ENCODE measurements around the gene SPRR1A. TPM values are rescaled to one million over a fixed set of nuclear protein-coding genes. Genes with fewer than 3 reads are reported as not detected.

The SPRR1A gene, protein sequence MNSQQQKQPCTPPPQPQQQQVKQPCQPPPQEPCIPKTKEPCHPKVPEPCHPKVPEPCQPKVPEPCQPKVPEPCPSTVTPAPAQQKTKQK
- total RNA-seq (2016; rRNA removed; fragmentation: Illumina TruSeq; extraction: Trizol) (not detected in 2 replicates), polyA plus RNA-seq (2011; rRNA removed) (not detected in 2 replicates), polyA minus RNA-seq (2011; rRNA and poly(A)+ RNA removed; ENCODE audit: low replicate concordance) (not detected in 2 replicates), Bru-seq, nascent RNA (not detected), BruChase-seq, experiment 1, labeled RNA remaining after a 6-hour chase (not detected), BruChase-seq, experiment 2, labeled RNA remaining after a 2-hour chase (not detected)
- total RNA-seq (2016; cell fraction: cytosol; rRNA removed; fragmentation: Illumina TruSeq; extraction: Trizol; ENCODE audit: low read depth), result not detected in 2 replicates
- not detected in 2 replicates for total RNA-seq (2016; cell fraction: insoluble cytoplasmic fraction; rRNA removed; fragmentation: Illumina TruSeq; extraction: Trizol)
- total RNA-seq (2016; cell fraction: membrane; rRNA removed; fragmentation: Illumina TruSeq; extraction: Trizol), result not detected in 2 replicates
- total RNA-seq (2016; cell fraction: nucleus; rRNA removed; fragmentation: Illumina TruSeq; extraction: Trizol), result not detected in 2 replicates
- polyA plus RNA-seq (2011; cell fraction: cytosol; rRNA removed), result not detected in 2 replicates
- not detected in 2 replicates for polyA plus RNA-seq (2011; cell fraction: nucleus; rRNA removed)
- not detected in 2 replicates for polyA plus RNA-seq (2012)
- polyA plus RNA-seq (2016; cell fraction: cytosol; fragmentation: Illumina TruSeq; extraction: Trizol; ENCODE audit: low read depth), result not detected in 2 replicates
- polyA plus RNA-seq (2016; cell fraction: insoluble cytoplasmic fraction; fragmentation: Illumina TruSeq; extraction: Trizol; ENCODE audit: low read depth), result not detected in 2 replicates
- polyA plus RNA-seq (2016; cell fraction: membrane; fragmentation: Illumina TruSeq; extraction: Trizol; ENCODE audit: low read depth), result not detected in 2 replicates
- polyA plus RNA-seq (2016; cell fraction: nucleus; fragmentation: Illumina TruSeq; extraction: Trizol; ENCODE audit: insufficient read depth, low read depth), result not detected in 2 replicates
- not detected in 2 replicates for polyA minus RNA-seq (2011; cell fraction: cytosol; rRNA and poly(A)+ RNA removed)
- not detected in 2 replicates for polyA minus RNA-seq (2011; cell fraction: nucleus; rRNA and poly(A)+ RNA removed)
- long read RNA-seq, experiment 1, result 0 reads
- long read RNA-seq, experiment 2, result 0 reads

- in situ Hi-C loops (cut with HindIII; ENCODE audit: extremely low pct_ligation_motif_present, low pct_unique_long_range_greater_than_20kb), result no loop called here
- Histone ChIP-seq H3K4me2 (ENCODE audit: low read depth, low read length) (no peak within 1 kb of the TSS), H3K4me3 (replicated peaks in 1 of 3; ENCODE audit: insufficient read depth in 1 of 3, low read depth in 2 of 3, low read length in 3 of 3) (no peak within 1 kb of the TSS), H3K9ac (ENCODE audit: insufficient read depth, low read depth, low read length) (no peak within 1 kb of the TSS), H3K4me1 (ENCODE audit: insufficient read depth, low read length) (no peaks in the 10 kb centered on the region), H3K79me2 (ENCODE audit: insufficient read depth, low read length) (no peaks in the 10 kb centered on the region), H3K27ac (ENCODE audit: extremely low read length, insufficient read depth, low read length) (no peak within 1 kb of the TSS), H3K27me3 (ENCODE audit: control insufficient read depth in 1 of 2, insufficient read depth in 2 of 2, low read length in 2 of 2) (no peaks in the 10 kb centered on the region), H2AFZ (ENCODE audit: low read length) (no peak within 1 kb of the TSS), H3K9me3 (ENCODE audit: low read length) (no peaks in the 10 kb centered on the region), H3K36me3 (replicated peaks in 1 of 2; ENCODE audit: control insufficient read depth in 1 of 2, insufficient read depth in 2 of 2, low read length in 2 of 2) (no peaks in the 10 kb centered on the region), H4K20me1 (ENCODE audit: insufficient read depth, low read length) (no peaks in the 10 kb centered on the region)
- intact Hi-C loops (cut with micrococcal nuclease; ENCODE audit: unreplicated experiment), result no loop called here
- no peak for DNase-seq (ENCODE audit: low spot score)
- no peak for FAIRE-seq
- BruUV-seq (replicated peaks), result no TSS peak
- ChIA-PET POLR2A (no interaction called here), CTCF (ENCODE audit: low intra/inter-chr PET ratio, low total read pairs) (no interaction called here)
- WGBS (ENCODE audit: low lambda C conversion rate), result 6% methylated on average over 3 of the region's 3 CpGs
- ATAC-seq, result no peak
- TF ChIP-seq, protein P1, sequence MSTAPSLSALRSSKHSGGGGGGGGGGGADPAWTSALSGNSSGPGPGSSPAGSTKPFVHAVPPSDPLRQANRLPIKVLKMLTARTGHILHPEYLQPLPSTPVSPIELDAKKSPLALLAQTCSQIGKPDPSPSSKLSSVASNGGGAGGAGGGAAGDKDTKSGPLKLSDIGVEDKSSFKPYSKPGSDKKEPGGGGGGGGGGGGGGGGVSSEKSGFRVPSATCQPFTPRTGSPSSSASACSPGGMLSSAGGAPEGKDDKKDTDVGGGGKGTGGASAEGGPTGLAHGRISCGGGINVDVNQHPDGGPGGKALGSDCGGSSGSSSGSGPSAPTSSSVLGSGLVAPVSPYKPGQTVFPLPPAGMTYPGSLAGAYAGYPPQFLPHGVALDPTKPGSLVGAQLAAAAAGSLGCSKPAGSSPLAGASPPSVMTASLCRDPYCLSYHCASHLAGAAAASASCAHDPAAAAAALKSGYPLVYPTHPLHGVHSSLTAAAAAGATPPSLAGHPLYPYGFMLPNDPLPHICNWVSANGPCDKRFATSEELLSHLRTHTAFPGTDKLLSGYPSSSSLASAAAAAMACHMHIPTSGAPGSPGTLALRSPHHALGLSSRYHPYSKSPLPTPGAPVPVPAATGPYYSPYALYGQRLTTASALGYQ (CRISPR knock-in tag; IDR thresholded peaks at IDR 0.05), result no peak
- TF ChIP-seq PAXIP1 (CRISPR knock-in tag; conservative IDR thresholded peaks at IDR 0.05) (no peak), THAP11 (CRISPR knock-in tag; IDR thresholded peaks at IDR 0.05) (no peak), NFIC (IDR thresholded peaks at IDR 0.05; ENCODE audit: low read length) (no peak), ZNF589 (CRISPR knock-in tag; conservative IDR thresholded peaks at IDR 0.05) (no peak)
Observed at GRCh38 chr1:152983743-152984142, at the start of gene SPRR1A. Gene SPRR1A, plus strand, starts transcription at chr1:152984081. Its CDS starts 1,150 bp downstream, at chr1:152985231.

All from HepG2 (cell line).